Ishikawa (cell line): ENCODE measurements around the gene CGREF1.
A peak's percentile ranks its signal among the peaks of the same experiment; 100 is the strongest.

Experiments used
- CEBPB ChIP-seq: IDR thresholded peaks from 2 replicates; pipeline ENCODE4 v1.6.1; 2012
- CREB1 ChIP-seq: IDR thresholded peaks from 2 replicates; pipeline ENCODE4 v1.6.1; 2012; ENCODE audit warnings: low read depth
- EP300 ChIP-seq: IDR thresholded peaks from 2 replicates; pipeline ENCODE4 v1.6.1; 2012; ENCODE audit warnings: borderline replicate concordance
- FOXM1 ChIP-seq: IDR thresholded peaks from 2 replicates; pipeline ENCODE4 v1.6.1; 2012; ENCODE audit warnings: low read depth, borderline replicate concordance
- REST ChIP-seq: IDR thresholded peaks from 2 replicates; pipeline ENCODE4 v1.6.1; 2012; ENCODE audit warnings: low read depth, mild to moderate bottlenecking
- YY1 ChIP-seq: IDR thresholded peaks from 2 replicates; pipeline ENCODE4 v1.6.1; 2012; ENCODE audit warnings: low read depth

GRCh38 chr2:27152102-27152795 is 33.3 kb upstream of the CGREF1 start:
- no peak for TF ChIP-seq EP300
- TF ChIP-seq CREB1 = no peak
- TF ChIP-seq REST = 0 out of 2 replicates have a peak, but pooled peaks have one; percentile 11
- TF ChIP-seq CEBPB = no peak
- no peak for TF ChIP-seq FOXM1
- no peak for TF ChIP-seq YY1
